SK-N-SH (cell line): Measurements from ENCODE around the gene TTC16.

Source experiments
- EP300 ChIP-seq, 2 experiments: IDR thresholded peaks; 2 replicates each; pipeline versions ENCODE4 v1.4.0 to v1.6.1; 2012; ENCODE audit warnings: borderline replicate concordance in 1 of 2, low read depth in 1 of 2, low read length in 1 of 2
- RAD21 ChIP-seq: IDR thresholded peaks from 2 replicates; pipeline ENCODE4 v1.6.1; 2012; ENCODE audit warnings: mild to moderate bottlenecking, low read length
- RFX5 ChIP-seq: IDR thresholded peaks from 2 replicates; pipeline ENCODE4 v1.6.1; 2012; ENCODE audit warnings: mild to moderate bottlenecking, improper control_type of control experiment, low read length
- TAF1 ChIP-seq: IDR thresholded peaks from 2 replicates; pipeline ENCODE4 v1.6.1; 2012; ENCODE audit warnings: low read depth, mild to moderate bottlenecking, low read length, moderate library complexity, borderline replicate concordance
- TF ChIP-seq, protein P1 (sequence below): fragments of 200-600 bp; sonication (generic); IDR thresholded peaks from 2 replicates; pipeline ENCODE4 v1.6.1; 2017; ENCODE audit warnings: antibody characterized with exemption, mild to moderate bottlenecking, moderate library complexity
- TF ChIP-seq, protein P2 (sequence below): IDR thresholded peaks from 2 replicates; pipeline ENCODE4 v1.4.0; 2012; ENCODE audit warnings: low read depth
- TF ChIP-seq, protein P3 (sequence below): IDR thresholded peaks from 2 replicates; pipeline ENCODE4 v1.4.0; 2012; ENCODE audit warnings: low read depth, borderline replicate concordance

DNA sequence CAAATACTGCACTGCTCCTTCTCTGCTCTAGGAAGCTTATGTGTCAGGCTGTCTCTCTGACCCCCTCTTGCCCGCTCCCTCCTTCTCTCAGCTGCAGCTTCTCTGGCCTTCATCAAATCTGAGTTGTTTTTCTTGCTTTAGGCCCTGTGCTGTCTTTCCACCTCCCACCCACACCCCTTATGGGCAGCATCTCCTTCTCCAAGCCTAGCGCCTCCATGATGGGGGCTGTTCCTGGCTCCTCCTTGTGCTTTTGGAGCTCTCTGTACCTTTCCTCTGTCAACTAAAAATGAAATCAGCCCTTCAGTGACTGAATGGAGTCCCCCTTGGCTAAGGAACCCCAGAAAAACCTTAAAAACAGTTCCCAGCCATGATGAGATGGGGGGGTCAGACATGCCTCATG is 15.7 kb upstream of the TTC16 start:
- no peak for TF ChIP-seq TAF1
- TF ChIP-seq, protein P1, sequence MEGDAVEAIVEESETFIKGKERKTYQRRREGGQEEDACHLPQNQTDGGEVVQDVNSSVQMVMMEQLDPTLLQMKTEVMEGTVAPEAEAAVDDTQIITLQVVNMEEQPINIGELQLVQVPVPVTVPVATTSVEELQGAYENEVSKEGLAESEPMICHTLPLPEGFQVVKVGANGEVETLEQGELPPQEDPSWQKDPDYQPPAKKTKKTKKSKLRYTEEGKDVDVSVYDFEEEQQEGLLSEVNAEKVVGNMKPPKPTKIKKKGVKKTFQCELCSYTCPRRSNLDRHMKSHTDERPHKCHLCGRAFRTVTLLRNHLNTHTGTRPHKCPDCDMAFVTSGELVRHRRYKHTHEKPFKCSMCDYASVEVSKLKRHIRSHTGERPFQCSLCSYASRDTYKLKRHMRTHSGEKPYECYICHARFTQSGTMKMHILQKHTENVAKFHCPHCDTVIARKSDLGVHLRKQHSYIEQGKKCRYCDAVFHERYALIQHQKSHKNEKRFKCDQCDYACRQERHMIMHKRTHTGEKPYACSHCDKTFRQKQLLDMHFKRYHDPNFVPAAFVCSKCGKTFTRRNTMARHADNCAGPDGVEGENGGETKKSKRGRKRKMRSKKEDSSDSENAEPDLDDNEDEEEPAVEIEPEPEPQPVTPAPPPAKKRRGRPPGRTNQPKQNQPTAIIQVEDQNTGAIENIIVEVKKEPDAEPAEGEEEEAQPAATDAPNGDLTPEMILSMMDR: no peak
- TF ChIP-seq, protein P2, sequence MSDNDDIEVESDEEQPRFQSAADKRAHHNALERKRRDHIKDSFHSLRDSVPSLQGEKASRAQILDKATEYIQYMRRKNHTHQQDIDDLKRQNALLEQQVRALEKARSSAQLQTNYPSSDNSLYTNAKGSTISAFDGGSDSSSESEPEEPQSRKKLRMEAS: no peak
- no peak for TF ChIP-seq RAD21
- TF ChIP-seq EP300 (IDR thresholded peaks at IDR 0.05; ENCODE audit: borderline replicate concordance in 1 of 2, low read depth in 1 of 2, low read length in 1 of 2): no peak
- TF ChIP-seq RFX5: no peak
- TF ChIP-seq, protein P3, sequence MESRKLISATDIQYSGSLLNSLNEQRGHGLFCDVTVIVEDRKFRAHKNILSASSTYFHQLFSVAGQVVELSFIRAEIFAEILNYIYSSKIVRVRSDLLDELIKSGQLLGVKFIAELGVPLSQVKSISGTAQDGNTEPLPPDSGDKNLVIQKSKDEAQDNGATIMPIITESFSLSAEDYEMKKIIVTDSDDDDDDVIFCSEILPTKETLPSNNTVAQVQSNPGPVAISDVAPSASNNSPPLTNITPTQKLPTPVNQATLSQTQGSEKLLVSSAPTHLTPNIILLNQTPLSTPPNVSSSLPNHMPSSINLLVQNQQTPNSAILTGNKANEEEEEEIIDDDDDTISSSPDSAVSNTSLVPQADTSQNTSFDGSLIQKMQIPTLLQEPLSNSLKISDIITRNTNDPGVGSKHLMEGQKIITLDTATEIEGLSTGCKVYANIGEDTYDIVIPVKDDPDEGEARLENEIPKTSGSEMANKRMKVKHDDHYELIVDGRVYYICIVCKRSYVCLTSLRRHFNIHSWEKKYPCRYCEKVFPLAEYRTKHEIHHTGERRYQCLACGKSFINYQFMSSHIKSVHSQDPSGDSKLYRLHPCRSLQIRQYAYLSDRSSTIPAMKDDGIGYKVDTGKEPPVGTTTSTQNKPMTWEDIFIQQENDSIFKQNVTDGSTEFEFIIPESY: no peak
